ENCODE measurements around the gene PNISR. TPM values are rescaled to one million over a fixed set of nuclear protein-coding genes. Genes with fewer than 3 reads are reported as not detected.

PNISR gene
- total and polyA plus RNA-seq, 2 of the 13 experiments (the other 11 are each of a cell fraction or from before 2014, with no cell fraction given): 43.0 to 48.0 TPM

GRCh38 chr6:99416226-99416625, 8.9 kb downstream of the PNISR start:
- CTCF ChIA-PET (ENCODE audit: low intra/inter-chr PET ratio, low total read pairs): no interaction called here

GRCh38 chr6:99415446-99415845, 9.7 kb downstream of the PNISR start:
- peaks cover 89% of the 10 kb centered on the region for H3K79me2 ChIP-seq (ENCODE audit: insufficient read depth, low read length)
- no peak overlapping the region for H3K4me3 ChIP-seq (replicated peaks in 1 of 3; ENCODE audit: insufficient read depth in 1 of 3, low read depth in 2 of 3, low read length in 3 of 3)
- FAIRE-seq: no peak
- H4K20me1 ChIP-seq (ENCODE audit: insufficient read depth, low read length): peaks cover 41% of the 10 kb centered on the region
- in situ Hi-C loops (cut with HindIII; ENCODE audit: extremely low pct_ligation_motif_present, low pct_unique_long_range_greater_than_20kb): no loop called here
- no peaks in the 10 kb centered on the region for H3K4me1 ChIP-seq (ENCODE audit: insufficient read depth, low read length)
- ChIA-PET CTCF (ENCODE audit: low intra/inter-chr PET ratio, low total read pairs) (no interaction called here), POLR2A (no interaction called here)
- no TSS peak for BruUV-seq (replicated peaks)
- no peaks in the 10 kb centered on the region for H3K9me3 ChIP-seq (ENCODE audit: low read length)
- ATAC-seq: no peak
- no peak overlapping the region for H3K9ac ChIP-seq (ENCODE audit: insufficient read depth, low read depth, low read length)
- peaks cover 5 to 37% of the 10 kb centered on the region in 2 experiments for H3K36me3 ChIP-seq (replicated peaks in 1 of 2; ENCODE audit: control insufficient read depth in 1 of 2, insufficient read depth in 2 of 2, low read length in 2 of 2)
- H3K27me3 ChIP-seq (ENCODE audit: control insufficient read depth in 1 of 2, insufficient read depth in 2 of 2, low read length in 2 of 2): no peaks in the 10 kb centered on the region; a peak in 1 of 5 replicates
- no peak overlapping the region for H2AFZ ChIP-seq (ENCODE audit: low read length)
- no peak overlapping the region for H3K27ac ChIP-seq (ENCODE audit: extremely low read length, insufficient read depth, low read length)
- no peak overlapping the region for H3K4me2 ChIP-seq (ENCODE audit: low read depth, low read length)
- intact Hi-C loops (cut with micrococcal nuclease; ENCODE audit: unreplicated experiment): no loop called here
- no peak for DNase-seq (ENCODE audit: low spot score)
- TF ChIP-seq ZMYM4 (CRISPR knock-in tag; IDR thresholded peaks at IDR 0.05) (no peak), SRSF1 (optimal IDR thresholded peaks at IDR 0.05; ENCODE audit: low read depth, low read length) (no peak), ELF1 (CRISPR knock-in tag; IDR thresholded peaks at IDR 0.05) (no peak), RBM39 (IDR thresholded peaks at IDR 0.05; ENCODE audit: low read depth, low read length, poor library complexity, severe bottlenecking) (no peak), ZNF572 (CRISPR knock-in tag; IDR thresholded peaks at IDR 0.05) (no peak), ZNF737 (CRISPR knock-in tag; IDR thresholded peaks at IDR 0.05; ENCODE audit: borderline replicate concordance) (no peak), DZIP1 (CRISPR knock-in tag; IDR thresholded peaks at IDR 0.05) (no peak), SNAI1 (CRISPR knock-in tag; IDR thresholded peaks at IDR 0.05; ENCODE audit: borderline replicate concordance) (no peak)

More at GRCh38 chr6:99416226-99416625, 8.9 kb downstream of the PNISR start:
- intact Hi-C loops (cut with micrococcal nuclease; ENCODE audit: unreplicated experiment) (no loop called here), in situ Hi-C loops (cut with HindIII; ENCODE audit: extremely low pct_ligation_motif_present, low pct_unique_long_range_greater_than_20kb) (no loop called here)
- Histone ChIP-seq H3K4me3 (replicated peaks in 1 of 3; ENCODE audit: insufficient read depth in 1 of 3, low read depth in 2 of 3, low read length in 3 of 3) (no peak overlapping the region), H2AFZ (ENCODE audit: low read length) (no peak overlapping the region), H4K20me1 (ENCODE audit: insufficient read depth, low read length) (peaks cover 45% of the 10 kb centered on the region), H3K4me2 (ENCODE audit: low read depth, low read length) (no peak overlapping the region), H3K4me1 (ENCODE audit: insufficient read depth, low read length) (peaks cover 4% of the 10 kb centered on the region), H3K27ac (ENCODE audit: extremely low read length, insufficient read depth, low read length) (no peak overlapping the region), H3K36me3 (replicated peaks in 1 of 2; ENCODE audit: control insufficient read depth in 1 of 2, insufficient read depth in 2 of 2, low read length in 2 of 2) (peaks cover 3 to 34% of the 10 kb centered on the region in 2 experiments), H3K79me2 (ENCODE audit: insufficient read depth, low read length) (peaks cover 92% of the 10 kb centered on the region), H3K9ac (ENCODE audit: insufficient read depth, low read depth, low read length) (no peak overlapping the region), H3K9me3 (ENCODE audit: low read length) (no peaks in the 10 kb centered on the region), H3K27me3 (ENCODE audit: control insufficient read depth in 1 of 2, insufficient read depth in 2 of 2, low read length in 2 of 2) (no peaks in the 10 kb centered on the region; a peak in 1 of 5 replicates)
- no TSS peak for BruUV-seq (replicated peaks)
- FAIRE-seq (no peak), DNase-seq (ENCODE audit: low spot score) (no peak), ATAC-seq (no peak)
- POLR2A ChIA-PET: interaction anchor here (1.7 kb wide), 1 partner anchor 10 kb away, joined by 4 read pairs; no protein-coding TSS in a partner anchor
- TF ChIP-seq ZNF782 (CRISPR knock-in tag; IDR thresholded peaks at IDR 0.05; ENCODE audit: borderline replicate concordance): no peak
- WGBS (ENCODE audit: low lambda C conversion rate): 96% methylated on average over 2 of the region's 2 CpGs

Data from HepG2 (cell line).